ENCODE data around the gene PMS1.
"Not testable (repeated sequence)": the region's sequence is repeated elsewhere in the genome, so short reads cannot be mapped to it uniquely, and the experiment has no call there.

PMS1 gene

GRCh38 chr2:189866296-189866695, 82.0 kb downstream of the PMS1 start:
- no peak for DNase-seq

DNA sequence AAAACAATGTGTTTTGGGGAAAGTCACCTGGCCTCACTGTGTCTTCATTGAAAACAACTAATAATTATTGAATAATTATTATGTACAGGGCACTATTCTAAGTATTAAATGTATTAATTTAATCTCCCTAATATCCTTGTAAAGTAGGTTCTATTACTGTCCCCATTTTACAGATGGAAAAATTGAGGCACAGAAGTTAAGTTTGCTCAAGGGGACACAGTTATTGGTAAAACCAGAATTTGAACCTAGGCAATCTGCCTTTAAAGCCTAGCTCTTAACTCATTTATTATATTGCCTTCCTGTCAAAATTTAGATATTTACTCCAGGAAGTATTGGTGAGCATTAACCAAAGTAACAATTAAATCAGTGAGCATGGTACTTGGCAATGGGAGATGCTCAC, 84.6 kb downstream of the PMS1 start:
- DNase-seq, result no peak

GRCh38 chr2:189870381-189871085, 86.3 kb downstream of the PMS1 start:
- DNase-seq, result no peak

DNA sequence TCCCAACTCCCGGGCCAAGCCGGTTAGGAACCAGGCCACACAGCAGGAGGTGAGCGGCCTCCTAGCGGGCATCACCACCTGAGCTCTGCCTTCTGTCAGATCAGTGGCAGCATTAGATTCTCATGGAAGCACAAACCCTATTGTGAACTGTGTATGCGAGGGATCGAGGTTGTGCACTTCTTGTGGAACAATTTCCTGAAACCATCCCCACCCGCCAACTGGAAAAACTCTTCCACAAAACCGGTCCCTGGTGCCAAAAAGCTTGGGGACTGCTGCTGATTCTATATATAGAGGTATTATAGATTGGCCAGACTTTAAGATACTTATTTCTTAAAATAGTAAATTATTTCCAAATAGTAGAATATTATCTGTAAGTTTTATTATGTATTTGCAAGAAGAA, 89.4 kb downstream of the PMS1 start:
- no peak for DNase-seq

DNA sequence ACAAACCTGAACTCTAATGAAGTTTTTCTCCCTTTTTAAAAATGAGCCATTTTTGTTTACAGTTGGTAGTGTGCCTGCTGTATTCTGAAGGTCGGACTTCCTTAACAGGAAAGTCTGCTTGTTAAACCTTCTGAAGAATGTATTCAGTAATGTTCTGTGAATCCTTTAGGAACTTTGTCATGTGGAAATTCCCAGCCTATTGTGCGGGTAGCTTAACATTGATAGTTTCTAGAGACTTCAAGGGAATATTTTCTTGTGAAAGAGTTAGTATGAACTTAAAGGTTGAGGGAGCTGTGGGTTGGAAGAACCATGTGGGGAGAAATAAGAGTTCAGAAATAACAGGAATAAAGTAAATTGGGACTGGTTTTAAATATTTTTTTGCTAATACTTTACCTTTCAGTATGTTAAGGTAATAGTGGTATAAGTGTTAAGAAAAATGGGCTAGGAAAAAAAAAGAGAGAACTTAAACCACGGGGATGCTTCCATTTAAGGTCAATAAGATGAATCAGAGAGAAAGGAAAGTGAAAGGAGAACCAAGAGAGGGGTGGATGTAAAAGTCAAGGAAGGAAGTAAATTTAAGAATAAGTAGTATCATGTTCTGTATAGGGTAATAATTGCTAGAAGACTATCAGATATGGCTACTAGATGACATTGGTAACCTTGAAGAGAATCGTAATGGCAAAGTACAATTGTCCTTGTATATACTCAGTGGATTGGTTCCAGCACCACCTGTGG, 90.5 kb downstream of the PMS1 start:
- DNase-seq, result no peak

- no peak for DNase-seq
These were observed 92.0 kb downstream of the PMS1 start for GRCh38 chr2:189876271-189876670.

DNA sequence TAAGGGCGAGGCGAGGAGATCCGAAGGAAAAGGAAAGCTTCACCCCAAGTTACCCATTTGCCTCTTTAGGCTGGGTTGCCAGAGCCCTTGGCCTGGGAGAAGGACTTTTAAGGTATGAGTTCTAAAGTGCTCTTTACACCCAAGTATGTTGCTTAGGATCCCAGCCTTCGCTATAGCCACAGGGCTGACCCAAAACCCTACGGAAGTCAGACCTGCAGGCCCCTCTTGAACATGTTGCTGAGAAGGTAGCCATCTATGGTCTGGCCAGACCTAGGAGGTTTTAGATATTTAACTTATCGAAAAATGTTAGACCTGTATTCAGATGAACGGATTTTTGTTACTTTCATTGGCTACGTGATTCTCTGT, 95.4 kb downstream of the PMS1 start:
- no peak for DNase-seq

GRCh38 chr2:189880429-189880828, 96.2 kb downstream of the PMS1 start:
- DNase-seq, result no peak

GRCh38 chr2:189880832-189881492, 96.7 kb downstream of the PMS1 start:
- DNase-seq, result no peak

GRCh38 chr2:189885368-189885767, 101.1 kb downstream of the PMS1 start:
- DNase-seq, result no peak

GRCh38 chr2:189892546-189893294, 108.5 kb downstream of the PMS1 start:
- not testable (repeated sequence) for DNase-seq

GRCh38 chr2:189896809-189897208, 112.6 kb downstream of the PMS1 start:
- DNase-seq, result no peak

- DNase-seq, result no peak
These were observed 114.9 kb downstream of the PMS1 start for GRCh38 chr2:189899101-189899500.

DNA sequence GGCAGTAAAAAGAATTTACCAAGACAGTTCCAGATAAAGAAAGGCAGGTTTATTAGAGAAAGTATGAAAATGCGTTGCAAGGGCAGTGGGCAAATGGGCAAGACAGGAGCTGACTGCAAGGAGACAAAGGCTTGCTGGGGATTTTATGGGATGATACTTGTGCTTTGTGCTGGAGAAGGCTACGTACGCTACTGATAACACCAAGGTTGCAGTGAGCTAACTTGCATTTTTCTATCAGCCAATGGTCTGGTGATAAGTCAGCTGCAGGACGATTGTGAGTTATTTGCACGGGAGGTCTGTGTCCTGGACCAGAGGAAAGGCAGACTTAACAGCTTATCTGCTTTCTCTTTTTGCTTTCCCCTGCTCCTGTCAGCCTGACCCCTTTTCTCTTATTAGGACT, 116.5 kb downstream of the PMS1 start:
- no peak for DNase-seq

DNA sequence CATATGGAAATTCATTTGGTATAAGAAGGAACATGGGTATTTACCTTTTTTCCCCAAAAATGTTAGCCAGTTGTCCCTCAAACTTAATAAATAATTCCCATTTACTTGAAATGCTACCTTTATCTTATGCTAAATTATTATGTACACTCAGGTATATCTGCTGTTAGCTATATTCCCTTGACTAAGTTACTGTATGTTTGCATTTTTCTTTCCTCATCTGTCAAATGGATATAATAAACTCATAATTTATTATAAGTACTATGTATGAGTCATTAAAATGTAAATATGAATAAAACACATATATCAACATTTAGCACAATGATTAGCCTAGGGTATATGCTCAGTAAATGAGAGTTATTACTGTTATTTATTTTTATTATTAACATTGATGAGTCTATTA, 117.4 kb downstream of the PMS1 start:
- DNase-seq, result no peak

DNA sequence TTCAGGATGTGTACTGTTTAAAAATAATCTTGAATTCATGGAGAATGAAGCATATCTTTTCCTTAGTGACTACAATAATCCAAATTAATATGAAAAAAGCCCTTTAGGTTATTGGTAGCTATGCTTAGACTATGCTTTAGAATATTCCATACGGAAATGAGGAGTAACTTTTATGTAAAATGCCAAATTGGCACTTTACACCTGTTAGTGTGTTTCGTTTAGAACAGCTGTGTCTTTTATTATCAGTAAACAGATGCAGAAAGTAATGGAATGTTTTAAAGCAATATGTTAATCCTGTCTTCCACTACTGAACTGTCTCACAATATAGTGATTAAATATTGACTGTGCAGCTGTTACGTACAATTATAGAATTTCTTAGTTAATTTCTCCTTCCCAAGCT, 129.6 kb downstream of the PMS1 start:
- DNase-seq, result no peak

DNA sequence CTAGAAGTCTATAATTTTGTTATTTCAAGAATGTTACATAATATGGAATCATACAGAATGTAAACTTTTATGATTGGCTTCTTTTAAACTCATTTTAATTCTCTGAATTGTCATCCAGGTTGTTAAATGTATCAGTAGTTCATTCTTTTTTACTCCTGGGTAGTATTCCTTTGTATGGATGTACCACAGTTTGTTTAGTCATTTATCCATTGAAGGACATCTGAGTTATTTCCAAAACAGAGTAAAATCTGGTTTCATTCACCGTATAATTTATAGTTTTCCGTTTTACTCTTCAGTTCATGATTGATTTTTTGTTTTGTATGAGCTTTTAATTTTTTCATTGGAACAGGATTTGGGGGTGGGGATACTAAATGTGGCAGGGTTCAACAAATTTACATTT, 132.4 kb downstream of the PMS1 start:
- no peak for DNase-seq

Data from NCI-H146 (cell line).